ENCODE data around the gene VPS26A.

DNA sequence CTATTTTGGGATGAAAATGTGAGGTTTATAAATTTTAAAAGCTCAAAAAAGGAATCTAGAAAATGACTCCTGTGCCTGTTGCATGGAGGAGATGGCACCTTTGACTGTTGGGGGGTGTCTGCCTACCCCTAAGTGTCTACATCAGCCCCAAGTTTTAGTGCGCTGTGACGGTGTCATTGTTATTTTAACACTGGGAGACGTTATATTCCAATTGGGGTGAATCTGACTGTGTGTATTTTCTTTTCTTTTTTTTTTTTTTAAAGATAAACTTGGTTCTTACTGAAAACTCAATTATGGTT, 35.6 kb upstream of the VPS26A start:
- no peak for TF ChIP-seq CTCF (conservative IDR thresholded peaks at IDR 0.05 in 1 of 2, IDR thresholded peaks at IDR 0.05 in 1 of 2; ENCODE audit: low read depth in 1 of 2, low read length in 2 of 2)
- TF ChIP-seq EZH2 (IDR thresholded peaks at IDR 0.05; ENCODE audit: low read length, missing control alignments) = no peak

Data from fibroblast of lung (primary cell).